Stimulated activated CD4-positive, alpha-beta T cell treated with anti-CD3 and anti-CD28 coated beads, Interleukin-4, amount 100 ng/mL, for 24 hours (primary cell): ENCODE data around the gene KRT3.
A peak's percentile ranks its signal among the peaks of the same experiment; 100 is the strongest.
"Not testable (repeated sequence)": the region's sequence is repeated elsewhere in the genome, so short reads cannot be mapped to it uniquely, and the experiment has no call there.

Experiments
- DNase-seq: peaks from one replicate; pipeline ENCODE4 v3.0.0-alpha.2; 2020

KRT3 gene

GRCh38 chr12:52756281-52756960 is 39.5 kb downstream of the KRT3 start:
- no peak for DNase-seq

GRCh38 chr12:52755533-52755932 is 40.4 kb downstream of the KRT3 start:
- DNase-seq, result no peak

- DNase-seq, result no peak
Measured at GRCh38 chr12:52754135-52754534, 41.8 kb downstream of the KRT3 start.

- no peak for DNase-seq
Measured at GRCh38 chr12:52753283-52753682, 42.6 kb downstream of the KRT3 start.

GRCh38 chr12:52752516-52752915 is 43.4 kb downstream of the KRT3 start:
- DNase-seq, result no peak

GRCh38 chr12:52751795-52752194 is 44.1 kb downstream of the KRT3 start:
- DNase-seq, result no peak

GRCh38 chr12:52750532-52750931 is 45.4 kb downstream of the KRT3 start:
- not testable (repeated sequence) for DNase-seq

- DNase-seq, result no peak
Measured at GRCh38 chr12:52749827-52750226, 46.1 kb downstream of the KRT3 start.

- DNase-seq, result no peak
Measured at GRCh38 chr12:52748578-52748977, 47.3 kb downstream of the KRT3 start.

- DNase-seq, result no peak
Measured at GRCh38 chr12:52745554-52745953, 50.4 kb downstream of the KRT3 start.

GRCh38 chr12:52744493-52745156 is 51.3 kb downstream of the KRT3 start:
- no peak for DNase-seq

- DNase-seq, result no peak
Measured at GRCh38 chr12:52742822-52743457, 53.0 kb downstream of the KRT3 start.

- DNase-seq, result no peak
Measured at GRCh38 chr12:52742196-52742580, 53.7 kb downstream of the KRT3 start.

GRCh38 chr12:52741375-52742195 is 54.3 kb downstream of the KRT3 start:
- peak; percentile 62 for DNase-seq

- no peak for DNase-seq
Measured at GRCh38 chr12:52740584-52740983, 55.3 kb downstream of the KRT3 start.

- DNase-seq, result no peak
Measured at GRCh38 chr12:52739963-52740362, 56.0 kb downstream of the KRT3 start.
